H1 (cell line): ENCODE data around the gene GGT6.

ENCODE experiments used
- CEBPB ChIP-seq: IDR thresholded peaks from 2 replicates; pipeline ENCODE4 v1.6.1; 2012; ENCODE audit warnings: low read depth, low read length
- CTCF ChIP-seq, 3 experiments: IDR thresholded peaks; 1 replicate in 2 of 3; 2 replicates in 1 of 3; pipeline versions ENCODE4 v1.5.1 to v1.6.1; 2011; ENCODE audit warnings: low read length in 3 of 3, mild to moderate bottlenecking in 3 of 3, inconsistent platforms in 2 of 3, low read depth in 1 of 3, moderate library complexity in 1 of 3; ENCODE audit not compliant: insufficient read depth in 1 of 3; ENCODE audit errors: control extremely low read depth in 1 of 3
- EZH2 ChIP-seq: fragments of 200-600 bp; sonication (generic); IDR thresholded peaks from 2 replicates; pipeline ENCODE4 v1.7.1; 2012; ENCODE audit warnings: low read depth, mild to moderate bottlenecking, moderate library complexity, low read length, inconsistent platforms; ENCODE audit not compliant: severe bottlenecking
- FOSL1 ChIP-seq: IDR thresholded peaks from 2 replicates; pipeline ENCODE4 v1.6.1; 2011; ENCODE audit warnings: mild to moderate bottlenecking, low read depth, low read length, moderate library complexity; ENCODE audit not compliant: insufficient read depth
- HDAC2 ChIP-seq, 2 experiments: fragments of 300-600 bp in 1 of 2; sonication (generic) in 1 of 2; IDR thresholded peaks; 2 replicates each; pipeline ENCODE4 v1.6.1; 2011 to 2012; ENCODE audit warnings: low read depth in 2 of 2, low read length in 2 of 2, mild to moderate bottlenecking in 2 of 2, moderate library complexity in 2 of 2, borderline replicate concordance in 1 of 2, inconsistent platforms in 1 of 2
- HDAC6 ChIP-seq: IDR thresholded peaks from one replicate; pipeline ENCODE4 v1.7.1; 2012; ENCODE audit warnings: low read depth, mild to moderate bottlenecking, inconsistent platforms, low read length, moderate library complexity
- MAX ChIP-seq: IDR thresholded peaks from 2 replicates; pipeline ENCODE4 v1.6.1; 2012; ENCODE audit warnings: inconsistent platforms
- POLR2AphosphoS5 ChIP-seq: IDR thresholded peaks from 2 replicates; pipeline ENCODE4 v1.6.1; 2011; ENCODE audit warnings: low read depth, low read length
- SIN3A ChIP-seq, 2 experiments: IDR thresholded peaks in 1 of 2; conservative IDR thresholded peaks in 1 of 2; 2 replicates each; pipeline ENCODE4 v1.6.1; 2011 to 2012; ENCODE audit warnings: low read length in 2 of 2, improper control_type of control experiment in 1 of 2, low read depth in 1 of 2, mild to moderate bottlenecking in 1 of 2
- SRF ChIP-seq: IDR thresholded peaks from 2 replicates; pipeline ENCODE4 v1.6.1; 2011; ENCODE audit warnings: mild to moderate bottlenecking, low read depth, low read length, moderate library complexity
- TF ChIP-seq, protein P1 (sequence below): IDR thresholded peaks from 2 replicates; pipeline ENCODE4 v1.6.1; 2012; ENCODE audit warnings: inconsistent platforms

- TF ChIP-seq CEBPB (no peak), POLR2AphosphoS5 (no peak), HDAC6 (no peak), HDAC2 (IDR thresholded peaks at IDR 0.05; ENCODE audit: borderline replicate concordance in 1 of 2, low read depth in 2 of 2, low read length in 2 of 2) (no peak), SIN3A (conservative IDR thresholded peaks at IDR 0.05 in 1 of 2, IDR thresholded peaks at IDR 0.05 in 1 of 2; ENCODE audit: low read depth in 1 of 2, low read length in 2 of 2) (no peak), MAX (no peak), SRF (no peak), EZH2 (no peak), CTCF (IDR thresholded peaks at IDR 0.05; ENCODE audit: control extremely low read depth in 1 of 3, insufficient read depth in 1 of 3, low read depth in 1 of 3, low read length in 3 of 3) (no peak), FOSL1 (no peak)
- TF ChIP-seq, protein P1, sequence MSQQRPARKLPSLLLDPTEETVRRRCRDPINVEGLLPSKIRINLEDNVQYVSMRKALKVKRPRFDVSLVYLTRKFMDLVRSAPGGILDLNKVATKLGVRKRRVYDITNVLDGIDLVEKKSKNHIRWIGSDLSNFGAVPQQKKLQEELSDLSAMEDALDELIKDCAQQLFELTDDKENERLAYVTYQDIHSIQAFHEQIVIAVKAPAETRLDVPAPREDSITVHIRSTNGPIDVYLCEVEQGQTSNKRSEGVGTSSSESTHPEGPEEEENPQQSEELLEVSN, result no peak
These were observed 40.9 kb upstream of the GGT6 start for GRCh38 chr17:4601326-4601725.
